ENCODE measurements around the gene FAM168A. TPM values are rescaled to one million over a fixed set of nuclear protein-coding genes. Genes with fewer than 3 reads are reported as not detected.

FAM168A gene
- total RNA-seq, 1 donor from 2014 or later, result 19.2 TPM

- peaks cover 58% of the 10 kb centered on the region for H3K4me1 Mint-ChIP-seq (ENCODE audit: low read depth)
- H3K4me3 Mint-ChIP-seq (ENCODE audit: low read depth), result no peak overlapping the region
- H3K36me3 Mint-ChIP-seq (ENCODE audit: low read depth), result peaks cover 13% of the 10 kb centered on the region
- intact Hi-C loops (cut with micrococcal nuclease), result no loop called here
- no peak for DNase-seq (ENCODE audit: low spot score)
- no peaks in the 10 kb centered on the region for H3K27me3 Mint-ChIP-seq (ENCODE audit: low read depth)
- H3K9me3 Mint-ChIP-seq, result no peaks in the 10 kb centered on the region
- no peak overlapping the region for H3K27ac Mint-ChIP-seq
Measured at GRCh38 chr11:73380331-73380730, 217.6 kb downstream of the FAM168A start.

DNA sequence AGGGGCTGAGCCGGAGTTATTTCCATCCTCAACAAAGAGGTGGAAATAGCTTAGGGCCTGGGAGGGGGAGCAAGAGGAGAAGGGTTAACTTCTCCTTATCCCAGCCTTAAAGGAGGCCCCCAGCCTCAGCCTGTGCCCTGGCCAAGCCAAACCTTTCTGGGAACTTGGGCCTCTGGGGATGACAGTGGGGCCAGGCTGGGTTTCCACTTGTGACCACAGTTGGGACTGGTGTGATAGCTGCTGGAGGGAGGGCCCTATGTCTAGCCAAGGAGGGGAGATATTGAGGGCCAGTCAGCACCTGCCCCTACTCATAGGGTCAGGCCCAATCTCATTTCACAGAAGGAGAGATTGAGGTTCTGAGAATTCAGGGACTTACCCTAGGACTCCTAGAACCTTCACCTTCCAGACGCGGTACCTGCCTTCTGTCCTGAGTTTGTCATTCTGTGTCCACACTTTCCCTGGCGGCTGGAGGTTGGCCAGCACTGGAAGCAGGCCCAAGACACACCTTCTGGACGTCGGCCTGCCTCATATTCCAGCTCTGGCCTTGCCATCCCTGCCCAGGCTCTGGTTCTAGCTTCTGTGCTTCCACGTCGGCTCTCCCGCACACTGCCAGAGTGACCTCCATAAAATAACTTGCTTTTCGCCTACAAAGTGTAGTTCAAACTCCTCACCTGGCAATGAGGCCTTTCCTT is 218.6 kb downstream of the FAM168A start:
- H3K27ac Mint-ChIP-seq, result peak overlapping the region; percentile 90
- H3K36me3 Mint-ChIP-seq (ENCODE audit: low read depth), result peaks cover 13% of the 10 kb centered on the region
- intact Hi-C loops (cut with micrococcal nuclease), result loop anchor here (5.0 kb wide), 1 partner anchor 72 kb away; the partner anchor contains the start of gene ARHGEF17
- H3K27me3 Mint-ChIP-seq (ENCODE audit: low read depth), result no peaks in the 10 kb centered on the region
- no peaks in the 10 kb centered on the region for H3K9me3 Mint-ChIP-seq
- no peak for DNase-seq (ENCODE audit: low spot score)
- peaks cover 51% of the 10 kb centered on the region for H3K4me1 Mint-ChIP-seq (ENCODE audit: low read depth)
- H3K4me3 Mint-ChIP-seq (ENCODE audit: low read depth), result no peak overlapping the region

DNA sequence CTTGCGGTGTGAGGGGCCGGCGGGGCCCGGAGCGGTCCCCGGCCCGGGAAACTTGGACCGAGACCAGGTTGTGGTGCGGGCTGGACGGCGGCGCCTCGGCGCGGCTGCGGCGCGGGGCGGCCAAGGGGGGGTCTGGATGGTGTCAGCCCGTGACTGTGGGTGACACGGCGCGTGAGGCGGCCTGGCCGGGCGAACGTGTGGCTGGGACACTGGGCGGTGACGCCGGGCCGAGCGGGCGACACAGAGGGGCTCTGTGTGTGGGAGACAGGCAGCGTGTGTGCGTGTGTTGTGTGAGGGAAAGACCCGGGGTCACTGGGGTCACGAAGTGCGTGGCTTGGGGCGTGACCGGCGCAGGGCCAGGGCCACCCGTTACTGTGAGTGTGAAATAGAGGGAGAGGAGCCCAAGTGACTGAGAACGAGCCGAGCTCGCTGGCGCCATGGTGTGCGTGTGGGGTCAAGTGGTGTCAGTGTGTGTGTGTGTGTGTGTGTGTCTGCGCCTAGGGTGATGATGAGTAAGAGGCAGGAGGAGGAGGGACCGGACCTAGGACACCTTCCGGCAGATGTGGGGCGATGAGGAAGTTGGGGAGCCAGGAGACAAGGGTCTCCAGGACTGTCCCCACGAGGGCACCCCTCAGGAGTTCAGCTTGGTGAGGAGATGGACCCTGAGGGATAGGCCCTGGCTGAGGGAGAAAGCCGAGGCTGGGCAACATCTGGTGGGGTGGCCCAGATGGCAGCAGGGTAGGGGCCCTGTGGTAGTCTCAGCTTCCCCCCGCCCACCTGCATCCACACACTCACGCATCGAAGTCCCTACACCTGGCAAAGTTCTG is 220.9 kb downstream of the FAM168A start:
- peak; percentile 61 for DNase-seq (ENCODE audit: low spot score)
- Mint-ChIP-seq H3K4me3 (ENCODE audit: low read depth) (peak overlapping the region; percentile 89), H3K4me1 (ENCODE audit: low read depth) (peaks cover 37% of the 10 kb centered on the region), H3K27me3 (ENCODE audit: low read depth) (no peaks in the 10 kb centered on the region), H3K27ac (peak overlapping the region; percentile 90), H3K9me3 (no peaks in the 10 kb centered on the region), H3K36me3 (ENCODE audit: low read depth) (peaks cover 13% of the 10 kb centered on the region)
- intact Hi-C loops (cut with micrococcal nuclease), result loop anchor here (1.0 to 5.0 kb wide), 3 partner anchors 26 to 384 kb away; partner anchors contain the start of genes ARHGEF17 and RAB6A

- intact Hi-C loops (cut with micrococcal nuclease), result loop anchor here (1.0 to 5.0 kb wide), 3 partner anchors 25 to 385 kb away; partner anchors contain the start of genes ARHGEF17 and RAB6A
- H3K27me3 Mint-ChIP-seq (ENCODE audit: low read depth), result no peaks in the 10 kb centered on the region
- no peaks in the 10 kb centered on the region for H3K9me3 Mint-ChIP-seq
- H3K4me3 Mint-ChIP-seq (ENCODE audit: low read depth), result peak within 1 kb of the TSS; percentile 89
- DNase-seq (ENCODE audit: low spot score), result peak; percentile 93
- H3K27ac Mint-ChIP-seq, result peak within 1 kb of the TSS; percentile 90
- H3K36me3 Mint-ChIP-seq (ENCODE audit: low read depth), result peaks cover 13% of the 10 kb centered on the region
- H3K4me1 Mint-ChIP-seq (ENCODE audit: low read depth), result peaks cover 35% of the 10 kb centered on the region
Measured at GRCh38 chr11:73376160-73376802, 221.6 kb downstream of the FAM168A start, which contains the start of gene RELT. RELT (plus strand) TSS chr11:73376399; CDS start chr11:73389137, 12,738 bp downstream.

DNA sequence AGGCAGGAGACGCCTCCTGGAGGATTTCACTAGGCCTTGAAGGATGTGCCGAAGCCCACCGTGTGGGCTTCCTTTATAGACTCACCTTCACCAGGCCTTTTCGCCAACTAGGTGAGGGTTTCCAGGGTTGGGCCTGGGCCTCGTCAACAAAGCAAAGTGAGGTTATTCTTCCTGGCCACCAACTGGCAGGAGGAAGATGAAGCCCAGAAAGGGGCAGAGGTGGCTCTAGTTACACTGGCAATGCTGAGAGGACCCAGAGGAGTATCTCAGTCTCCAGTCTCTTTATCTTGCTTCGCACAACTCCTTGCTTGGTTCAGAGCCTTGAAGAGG is 222.1 kb downstream of the FAM168A start:
- Mint-ChIP-seq H3K4me3 (ENCODE audit: low read depth) (peak overlapping the region; percentile 89), H3K36me3 (ENCODE audit: low read depth) (peaks cover 13% of the 10 kb centered on the region), H3K27ac (peak overlapping the region; percentile 64), H3K27me3 (ENCODE audit: low read depth) (no peaks in the 10 kb centered on the region), H3K9me3 (no peaks in the 10 kb centered on the region), H3K4me1 (ENCODE audit: low read depth) (peaks cover 31% of the 10 kb centered on the region)
- intact Hi-C loops (cut with micrococcal nuclease), result loop anchor here (1.0 to 5.0 kb wide), 3 partner anchors 24 to 386 kb away; partner anchors contain the start of genes ARHGEF17 and RAB6A
- DNase-seq (ENCODE audit: low spot score), result no peak

GRCh38 chr11:73374151-73374550 is 223.8 kb downstream of the FAM168A start:
- no peaks in the 10 kb centered on the region for H3K9me3 Mint-ChIP-seq
- H3K4me1 Mint-ChIP-seq (ENCODE audit: low read depth), result peaks cover 29% of the 10 kb centered on the region
- no peaks in the 10 kb centered on the region for H3K27me3 Mint-ChIP-seq (ENCODE audit: low read depth)
- intact Hi-C loops (cut with micrococcal nuclease), result no loop called here
- H3K4me3 Mint-ChIP-seq (ENCODE audit: low read depth), result no peak overlapping the region
- no peak for DNase-seq (ENCODE audit: low spot score)
- H3K27ac Mint-ChIP-seq, result no peak overlapping the region
- peaks cover 13% of the 10 kb centered on the region for H3K36me3 Mint-ChIP-seq (ENCODE audit: low read depth)

DNA sequence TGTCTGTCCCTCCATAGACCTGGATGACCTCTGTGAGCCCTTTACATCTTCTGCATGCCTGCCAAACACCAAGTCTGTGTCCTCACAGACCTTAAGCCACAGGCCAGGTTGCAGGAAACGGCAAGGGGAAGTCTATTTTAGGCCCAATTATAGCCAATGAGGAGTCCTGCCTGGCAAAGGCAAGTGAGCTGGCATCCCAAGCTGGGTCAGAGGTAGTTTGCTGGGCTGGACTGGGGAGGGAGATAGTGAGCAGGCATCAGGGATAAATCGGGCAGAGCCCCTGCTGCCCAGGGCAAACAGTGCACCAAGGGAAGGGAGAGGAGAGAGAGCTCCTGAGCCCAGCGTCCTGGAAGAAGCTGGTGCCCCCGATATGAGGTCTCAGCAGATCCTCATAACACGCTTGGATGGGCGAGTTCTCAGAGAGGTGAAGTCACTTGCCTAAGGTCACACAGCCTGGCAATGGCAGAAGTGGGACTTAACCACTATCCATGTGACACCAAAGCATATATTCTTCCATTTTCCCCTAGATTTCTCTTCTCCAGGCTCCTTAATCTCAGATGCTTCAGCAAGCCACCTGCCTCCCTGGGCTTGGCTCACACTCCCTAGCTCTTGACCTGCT is 225.4 kb downstream of the FAM168A start:
- Mint-ChIP-seq H3K27me3 (ENCODE audit: low read depth) (no peaks in the 10 kb centered on the region), H3K4me1 (ENCODE audit: low read depth) (peaks cover 21% of the 10 kb centered on the region), H3K9me3 (no peaks in the 10 kb centered on the region), H3K27ac (no peak overlapping the region), H3K36me3 (ENCODE audit: low read depth) (peaks cover 6% of the 10 kb centered on the region), H3K4me3 (ENCODE audit: low read depth) (no peak overlapping the region)
- no peak for DNase-seq (ENCODE audit: low spot score)
- intact Hi-C loops (cut with micrococcal nuclease), result no loop called here

DNA sequence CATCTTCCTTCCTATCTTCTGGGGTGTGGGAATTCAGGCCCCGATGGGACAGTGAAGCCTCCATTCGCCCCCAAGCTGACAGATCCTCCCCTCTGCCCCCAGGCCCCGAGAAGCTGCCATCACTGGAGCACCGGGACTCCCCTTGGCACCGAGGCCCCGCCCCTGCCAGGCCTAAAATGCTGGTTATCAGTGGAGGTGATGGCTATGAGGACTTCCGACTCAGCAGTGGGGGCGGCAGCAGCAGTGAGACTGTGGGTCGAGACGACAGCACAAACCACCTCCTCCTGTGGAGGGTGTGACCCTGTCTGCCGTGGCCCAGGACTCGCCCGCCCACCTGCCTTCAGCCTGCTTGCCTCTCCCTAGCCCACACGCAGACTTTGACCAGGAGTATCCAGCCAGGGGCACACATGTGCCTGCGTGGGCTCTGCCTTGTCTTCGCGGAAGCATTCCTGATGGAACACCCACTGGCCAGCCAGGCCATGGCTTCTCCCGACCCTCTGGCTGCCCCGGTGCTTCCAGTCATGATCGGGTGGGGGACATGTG is 230.4 kb downstream of the FAM168A start:
- no peak for DNase-seq (ENCODE audit: low spot score)
- Mint-ChIP-seq H3K4me3 (ENCODE audit: low read depth) (no peak overlapping the region), H3K4me1 (ENCODE audit: low read depth) (peaks cover 24% of the 10 kb centered on the region), H3K27ac (no peak overlapping the region), H3K27me3 (ENCODE audit: low read depth) (no peaks in the 10 kb centered on the region), H3K36me3 (ENCODE audit: low read depth) (no peaks in the 10 kb centered on the region), H3K9me3 (no peaks in the 10 kb centered on the region)
- intact Hi-C loops (cut with micrococcal nuclease), result no loop called here

DNA sequence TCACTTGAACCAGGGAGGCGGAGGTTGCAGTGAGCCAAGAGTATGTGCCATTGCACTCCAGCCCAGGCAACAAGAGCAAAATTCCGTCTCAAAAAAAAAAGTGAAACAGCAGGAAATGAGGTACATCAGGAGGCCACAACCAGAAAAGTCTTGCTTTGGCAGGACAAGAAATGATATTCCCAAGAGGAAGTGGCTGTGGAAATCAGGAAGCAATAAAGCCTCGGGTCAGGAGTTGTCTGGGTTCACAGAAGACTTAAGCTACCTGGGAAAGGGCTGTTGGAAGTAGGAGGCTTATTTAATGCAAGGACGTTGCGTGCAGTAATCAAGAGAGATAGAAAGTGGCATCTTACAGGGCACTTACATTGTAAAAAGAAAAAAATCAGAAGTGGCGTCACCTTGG is 231.0 kb downstream of the FAM168A start:
- no peak overlapping the region for H3K4me3 Mint-ChIP-seq (ENCODE audit: low read depth)
- no peak for DNase-seq (ENCODE audit: low spot score)
- peaks cover 22% of the 10 kb centered on the region for H3K4me1 Mint-ChIP-seq (ENCODE audit: low read depth)
- H3K36me3 Mint-ChIP-seq (ENCODE audit: low read depth), result no peaks in the 10 kb centered on the region
- H3K9me3 Mint-ChIP-seq, result no peaks in the 10 kb centered on the region
- H3K27me3 Mint-ChIP-seq (ENCODE audit: low read depth), result no peaks in the 10 kb centered on the region
- peak overlapping the region; percentile 30 for H3K27ac Mint-ChIP-seq
- intact Hi-C loops (cut with micrococcal nuclease), result no loop called here

GRCh38 chr11:73366265-73366610 is 231.7 kb downstream of the FAM168A start:
- H3K4me3 Mint-ChIP-seq (ENCODE audit: low read depth), result no peak overlapping the region
- intact Hi-C loops (cut with micrococcal nuclease), result no loop called here
- no peaks in the 10 kb centered on the region for H3K27me3 Mint-ChIP-seq (ENCODE audit: low read depth)
- no peaks in the 10 kb centered on the region for H3K36me3 Mint-ChIP-seq (ENCODE audit: low read depth)
- peak overlapping the region; percentile 73 for H3K27ac Mint-ChIP-seq
- H3K9me3 Mint-ChIP-seq, result no peaks in the 10 kb centered on the region
- H3K4me1 Mint-ChIP-seq (ENCODE audit: low read depth), result peaks cover 20% of the 10 kb centered on the region
- no peak for DNase-seq (ENCODE audit: low spot score)

- H3K4me3 Mint-ChIP-seq (ENCODE audit: low read depth), result no peak overlapping the region
- intact Hi-C loops (cut with micrococcal nuclease), result no loop called here
- DNase-seq (ENCODE audit: low spot score), result no peak
- no peaks in the 10 kb centered on the region for H3K27me3 Mint-ChIP-seq (ENCODE audit: low read depth)
- no peaks in the 10 kb centered on the region for H3K36me3 Mint-ChIP-seq (ENCODE audit: low read depth)
- H3K27ac Mint-ChIP-seq, result peak overlapping the region; percentile 73
- no peaks in the 10 kb centered on the region for H3K9me3 Mint-ChIP-seq
- peaks cover 20% of the 10 kb centered on the region for H3K4me1 Mint-ChIP-seq (ENCODE audit: low read depth)
Measured at GRCh38 chr11:73365352-73366264, 232.3 kb downstream of the FAM168A start.

All from activated T-helper 2 cell treated with anti-CD3 and anti-CD28 coated beads, Interferon-gamma antibody, Interleukin-2, Interleukin-4, amounts not matched to agents 10 μg/mL and 5 μg/mL and 100 μg/mL, durations not matched to agents 14 hours and 24 hours and 36 hours (primary cell).